Neural progenitor cell (in vitro differentiated cells): ENCODE data around the gene L2HGDH.

Source experiments
- CTCF ChIP-seq: fragments of 200-600 bp; sonication (generic); IDR thresholded peaks from 2 replicates; pipeline ENCODE4 v1.5.1; 2017; ENCODE audit warnings: antibody characterized with exemption, mild to moderate bottlenecking
- EZH2 ChIP-seq: fragments of 200-600 bp; sonication (generic); IDR thresholded peaks from 2 replicates; pipeline ENCODE4 v1.6.1; 2017; ENCODE audit warnings: antibody characterized with exemption, mild to moderate bottlenecking, moderate library complexity
- EZH2phosphoT487 ChIP-seq: fragments of 200-600 bp; sonication (generic); IDR thresholded peaks from 2 replicates; pipeline ENCODE4 v1.6.1; 2017; ENCODE audit warnings: antibody characterized with exemption

- TF ChIP-seq CTCF (no peak), EZH2phosphoT487 (no peak), EZH2 (no peak)
Measured at GRCh38 chr14:50228313-50228712, 83.7 kb downstream of the L2HGDH start.
